ENCODE measurements around the gene LAMB4.

The LAMB4 gene

GRCh38 chr7:108147031-108147563 lies 16.9 kb upstream of the LAMB4 start:
- no peak for TF ChIP-seq POLR2A (IDR thresholded peaks at IDR 0.05; ENCODE audit: low read depth, low read length)
- no peak for FAIRE-seq
- no peak for DNase-seq (ENCODE audit: insufficient read length, low spot score)

- FAIRE-seq, result no peak
- no peak for TF ChIP-seq POLR2A (IDR thresholded peaks at IDR 0.05; ENCODE audit: low read depth, low read length)
- DNase-seq (ENCODE audit: insufficient read length, low spot score), result peak; percentile 15
Measured at GRCh38 chr7:108146070-108146842, 16.1 kb upstream of the LAMB4 start.

GRCh38 chr7:108145401-108145800 lies 15.2 kb upstream of the LAMB4 start:
- FAIRE-seq (no peak), DNase-seq (ENCODE audit: insufficient read length, low spot score) (no peak)
- TF ChIP-seq POLR2A (IDR thresholded peaks at IDR 0.05; ENCODE audit: low read depth, low read length), result no peak

GRCh38 chr7:108144931-108145330 lies 14.8 kb upstream of the LAMB4 start:
- TF ChIP-seq POLR2A (IDR thresholded peaks at IDR 0.05; ENCODE audit: low read depth, low read length), result no peak
- DNase-seq (ENCODE audit: insufficient read length, low spot score) (no peak), FAIRE-seq (no peak)

GRCh38 chr7:108143658-108144420 lies 13.7 kb upstream of the LAMB4 start:
- DNase-seq (ENCODE audit: insufficient read length, low spot score), result no peak
- FAIRE-seq, result no peak
- no peak for TF ChIP-seq POLR2A (IDR thresholded peaks at IDR 0.05; ENCODE audit: low read depth, low read length)

- FAIRE-seq, result no peak
- DNase-seq (ENCODE audit: insufficient read length, low spot score), result no peak
- no peak for TF ChIP-seq POLR2A (IDR thresholded peaks at IDR 0.05; ENCODE audit: low read depth, low read length)
Measured at GRCh38 chr7:108142675-108143259, 12.6 kb upstream of the LAMB4 start.

- no peak for TF ChIP-seq POLR2A (IDR thresholded peaks at IDR 0.05; ENCODE audit: low read depth, low read length)
- no peak for DNase-seq (ENCODE audit: insufficient read length, low spot score)
- no peak for FAIRE-seq
Measured at GRCh38 chr7:108142180-108142579, 12.0 kb upstream of the LAMB4 start.

- no peak for FAIRE-seq
- TF ChIP-seq POLR2A (IDR thresholded peaks at IDR 0.05; ENCODE audit: low read depth, low read length), result no peak
- DNase-seq (ENCODE audit: insufficient read length, low spot score), result no peak
Measured at GRCh38 chr7:108140671-108141070, 10.5 kb upstream of the LAMB4 start.

- FAIRE-seq (no peak), DNase-seq (ENCODE audit: insufficient read length, low spot score) (no peak)
Measured at GRCh38 chr7:108138911-108139310, 8.8 kb upstream of the LAMB4 start.

GRCh38 chr7:108137993-108138392 lies 7.8 kb upstream of the LAMB4 start:
- DNase-seq (ENCODE audit: insufficient read length, low spot score) (no peak), FAIRE-seq (no peak)
- no peak for TF ChIP-seq POLR2A (IDR thresholded peaks at IDR 0.05; ENCODE audit: low read depth, low read length)

More at GRCh38 chr7:108138911-108139310, 8.8 kb upstream of the LAMB4 start:
- no peak for TF ChIP-seq POLR2A (IDR thresholded peaks at IDR 0.05; ENCODE audit: low read depth, low read length)

GRCh38 chr7:108137040-108137439 lies 6.9 kb upstream of the LAMB4 start:
- DNase-seq (ENCODE audit: insufficient read length, low spot score) (no peak), FAIRE-seq (no peak)
- TF ChIP-seq POLR2A (IDR thresholded peaks at IDR 0.05; ENCODE audit: low read depth, low read length), result no peak

- TF ChIP-seq POLR2A (IDR thresholded peaks at IDR 0.05; ENCODE audit: low read depth, low read length), result no peak
- FAIRE-seq, result no peak
- no peak for DNase-seq (ENCODE audit: insufficient read length, low spot score)
Measured at GRCh38 chr7:108136191-108136688, 6.1 kb upstream of the LAMB4 start.

- DNase-seq (ENCODE audit: insufficient read length, low spot score) (no peak), FAIRE-seq (no peak)
- no peak for TF ChIP-seq POLR2A (IDR thresholded peaks at IDR 0.05; ENCODE audit: low read depth, low read length)
Measured at GRCh38 chr7:108135446-108136190, 5.5 kb upstream of the LAMB4 start.
